Keratinocyte (primary cell): ENCODE measurements around the gene TREH. TPM values are rescaled to one million over a fixed set of nuclear protein-coding genes. Genes with fewer than 3 reads are reported as not detected.
"Not testable (repeated sequence)": the region's sequence is repeated elsewhere in the genome, so short reads cannot be mapped to it uniquely, and the experiment has no call there.

Experiments
- DNase-seq: peaks from one replicate; pipeline ENCODE4 v3.0.0-alpha.2; 2011; ENCODE audit warnings: low read depth, missing footprints, low spot score
- FAIRE-seq: peaks from 2 replicates; lab custom pipeline; 2011; peaks lifted over from hg19 to GRCh38; lab: Jason Lieb, UNC
- H2AFZ ChIP-seq: 2 replicates; pipeline ENCODE4 v1.6.0; 2012; ENCODE audit warnings: low read length, control low read depth, inconsistent platforms; ENCODE audit not compliant: control insufficient read depth
- H3K27ac ChIP-seq: 2 replicates; pipeline ENCODE4 v1.5.1; 2011; ENCODE audit warnings: low read length; ENCODE audit not compliant: control insufficient read depth, insufficient read depth
- H3K27me3 ChIP-seq: 3 replicates; pipeline ENCODE4 v1.6.0; 2011; ENCODE audit warnings: low read length; ENCODE audit not compliant: control insufficient read depth, insufficient read depth; ENCODE audit errors: extremely low read depth
- H3K36me3 ChIP-seq, 2 experiments: 2 replicates in 1 of 2; 3 replicates in 1 of 2; pipeline ENCODE4 v1.5.1; 2011; ENCODE audit warnings: low read length in 2 of 2, mild to moderate bottlenecking in 1 of 2; ENCODE audit not compliant: control insufficient read depth in 2 of 2, insufficient read depth in 2 of 2; ENCODE audit errors: extremely low read depth in 1 of 2
- H3K4me1 ChIP-seq: 3 replicates; pipeline ENCODE4 v1.5.1; 2011; ENCODE audit warnings: low read length; ENCODE audit not compliant: control insufficient read depth, insufficient read depth; ENCODE audit errors: extremely low read depth
- H3K4me2 ChIP-seq: 3 replicates; pipeline ENCODE4 v1.6.0; 2011; ENCODE audit warnings: low read depth, low read length; ENCODE audit not compliant: control insufficient read depth, insufficient read depth; ENCODE audit errors: extremely low read depth
- H3K4me3 ChIP-seq, 3 experiments: fragments of 200-600 bp in 1 of 3; sonication (generic) in 1 of 3; 2 replicates in 2 of 3; 3 replicates in 1 of 3; pipeline ENCODE4 v1.5.1; 2011 to 2016; ENCODE audit warnings: low read length in 3 of 3, mild to moderate bottlenecking in 3 of 3, control low read depth in 2 of 3, inconsistent platforms in 1 of 3, low read depth in 1 of 3, mixed read lengths in 1 of 3, mixed run types in 1 of 3, moderate library complexity in 1 of 3; ENCODE audit not compliant: control insufficient read depth in 2 of 3, insufficient read depth in 2 of 3; ENCODE audit errors: extremely low read depth in 1 of 3
- H3K79me2 ChIP-seq: 2 replicates; pipeline ENCODE4 v1.6.0; 2012; ENCODE audit warnings: low read length; ENCODE audit not compliant: control insufficient read depth, insufficient read depth
- H3K9ac ChIP-seq: 3 replicates; pipeline ENCODE4 v1.6.0; 2011; ENCODE audit warnings: low read length; ENCODE audit not compliant: control insufficient read depth, insufficient read depth; ENCODE audit errors: extremely low read depth
- H3K9me1 ChIP-seq: 3 replicates; pipeline ENCODE4 v1.6.0; 2011; ENCODE audit warnings: low read length; ENCODE audit not compliant: control insufficient read depth, insufficient read depth; ENCODE audit errors: extremely low read depth
- H3K9me3 ChIP-seq: 2 replicates; pipeline ENCODE4 v1.5.1; 2012; ENCODE audit warnings: low read depth, low read length; ENCODE audit not compliant: control insufficient read depth
- H4K20me1 ChIP-seq: 3 replicates; pipeline ENCODE4 v1.6.0; 2011; ENCODE audit warnings: low read length; ENCODE audit not compliant: control insufficient read depth, insufficient read depth; ENCODE audit errors: extremely low read depth
- EZH2 ChIP-seq: IDR thresholded peaks from one replicate; pipeline ENCODE4 v1.6.1; 2012; ENCODE audit warnings: inconsistent platforms, mild to moderate bottlenecking, low read length, moderate library complexity
- dilution Hi-C: fragments of 300-500 bp; cut with MboI; formaldehyde crosslinking; loops from one replicate; pipeline ENCODE4 v1.7.0; 2020; ENCODE audit warnings: low sequenced_read_pairs; ENCODE audit not compliant: extremely low pct_ligation_motif_present
- polyA plus RNA-seq, 5 experiments: library from polyadenylated mRNA; depleted of rRNA in 3 of 5; stranded (reverse) in 3 of 5; stranded (forward) in 1 of 5; unstranded in 1 of 5; fragments of >200 nt; gene quantifications; 1 replicate in 1 of 5; 2 replicates in 3 of 5; 3 replicates in 1 of 5; pipeline versions ENCODE4 v1.2.1 to v1.2.3, GENCODE V29; 2011 to 2012; ENCODE audit warnings: missing spikeins in 2 of 5, low read depth in 1 of 5, low replicate concordance in 1 of 5
- TF ChIP-seq, protein P1 (sequence below), 3 experiments: IDR thresholded peaks in 1 of 3; conservative IDR thresholded peaks in 1 of 3; optimal IDR thresholded peaks in 1 of 3; 2 replicates in 2 of 3; 3 replicates in 1 of 3; pipeline versions ENCODE3 to v1.5.1; 2011; ENCODE audit warnings: low read length in 3 of 3, mild to moderate bottlenecking in 3 of 3, moderate library complexity in 2 of 3, control low read depth in 1 of 3, inconsistent platforms in 1 of 3; ENCODE audit not compliant: insufficient read depth in 2 of 3; ENCODE audit errors: extremely low read depth in 1 of 3

Gene TREH
- polyA plus RNA-seq, 1 donor (not counting 4 experiments of a cell fraction or from before 2014, with no cell fraction given): not detected

DNA sequence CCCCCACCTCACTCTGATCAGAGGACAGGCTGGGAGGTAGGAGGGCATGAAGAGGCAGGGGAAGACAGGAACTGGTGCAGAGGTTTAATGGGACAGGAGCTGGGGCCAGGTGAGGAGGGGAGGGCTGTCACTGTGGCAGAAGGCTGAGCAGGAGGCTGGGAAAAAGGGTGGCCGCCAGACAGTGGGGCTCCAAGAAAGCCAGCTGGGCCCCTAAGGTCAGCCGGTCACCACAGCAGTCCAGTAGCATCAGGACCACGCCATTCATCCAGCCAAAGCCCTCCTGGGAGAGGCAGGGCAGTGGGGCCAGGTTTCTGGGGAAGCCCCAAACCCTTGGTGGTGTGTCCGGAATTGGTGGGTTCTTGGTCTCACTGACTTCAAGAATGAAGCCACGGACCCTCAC, 8.5 kb upstream of the TREH start:
- Histone ChIP-seq H3K9me3 (no peaks in the 10 kb centered on the region), H3K9me1 (no peaks in the 10 kb centered on the region), H3K79me2 (no peaks in the 10 kb centered on the region), H3K4me3 (no peak overlapping the region), H4K20me1 (no peaks in the 10 kb centered on the region), H3K27me3 (no peaks in the 10 kb centered on the region), H3K36me3 (no peaks in the 10 kb centered on the region), H3K4me1 (peaks cover 30% of the 10 kb centered on the region), H2AFZ (no peak overlapping the region), H3K4me2 (no peak overlapping the region), H3K27ac (no peak overlapping the region), H3K9ac (no peak overlapping the region)
- no peak for DNase-seq
- dilution Hi-C loops: no loop called here
- no peak for FAIRE-seq
- TF ChIP-seq EZH2: no peak
- TF ChIP-seq, protein P1, sequence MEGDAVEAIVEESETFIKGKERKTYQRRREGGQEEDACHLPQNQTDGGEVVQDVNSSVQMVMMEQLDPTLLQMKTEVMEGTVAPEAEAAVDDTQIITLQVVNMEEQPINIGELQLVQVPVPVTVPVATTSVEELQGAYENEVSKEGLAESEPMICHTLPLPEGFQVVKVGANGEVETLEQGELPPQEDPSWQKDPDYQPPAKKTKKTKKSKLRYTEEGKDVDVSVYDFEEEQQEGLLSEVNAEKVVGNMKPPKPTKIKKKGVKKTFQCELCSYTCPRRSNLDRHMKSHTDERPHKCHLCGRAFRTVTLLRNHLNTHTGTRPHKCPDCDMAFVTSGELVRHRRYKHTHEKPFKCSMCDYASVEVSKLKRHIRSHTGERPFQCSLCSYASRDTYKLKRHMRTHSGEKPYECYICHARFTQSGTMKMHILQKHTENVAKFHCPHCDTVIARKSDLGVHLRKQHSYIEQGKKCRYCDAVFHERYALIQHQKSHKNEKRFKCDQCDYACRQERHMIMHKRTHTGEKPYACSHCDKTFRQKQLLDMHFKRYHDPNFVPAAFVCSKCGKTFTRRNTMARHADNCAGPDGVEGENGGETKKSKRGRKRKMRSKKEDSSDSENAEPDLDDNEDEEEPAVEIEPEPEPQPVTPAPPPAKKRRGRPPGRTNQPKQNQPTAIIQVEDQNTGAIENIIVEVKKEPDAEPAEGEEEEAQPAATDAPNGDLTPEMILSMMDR (optimal IDR thresholded peaks at IDR 0.05 in 1 of 3, IDR thresholded peaks at IDR 0.05 in 1 of 3, conservative IDR thresholded peaks at IDR 0.05 in 1 of 3; ENCODE audit: extremely low read depth in 1 of 3, insufficient read depth in 2 of 3, low read length in 3 of 3): no peak

DNA sequence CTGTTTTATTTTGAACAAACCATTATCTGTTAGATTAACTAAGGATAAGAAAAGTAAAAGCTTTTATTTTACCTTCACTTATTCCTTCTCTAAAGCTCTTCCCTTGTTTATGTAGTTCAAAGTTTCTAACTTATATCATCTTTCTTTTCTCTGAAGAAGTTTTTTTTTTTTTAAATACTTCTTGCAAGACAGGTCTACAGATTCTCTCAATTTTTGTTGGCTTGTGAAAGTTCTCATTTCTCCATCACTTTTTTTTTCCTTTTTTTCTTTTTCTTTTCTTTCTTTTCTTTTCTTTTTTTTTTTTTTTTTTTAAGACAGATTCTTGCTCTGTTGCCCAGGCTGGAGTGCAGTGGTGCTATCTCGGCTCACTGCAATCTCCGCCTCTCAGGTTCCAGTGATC, 4.7 kb upstream of the TREH start:
- FAIRE-seq: no peak

DNA sequence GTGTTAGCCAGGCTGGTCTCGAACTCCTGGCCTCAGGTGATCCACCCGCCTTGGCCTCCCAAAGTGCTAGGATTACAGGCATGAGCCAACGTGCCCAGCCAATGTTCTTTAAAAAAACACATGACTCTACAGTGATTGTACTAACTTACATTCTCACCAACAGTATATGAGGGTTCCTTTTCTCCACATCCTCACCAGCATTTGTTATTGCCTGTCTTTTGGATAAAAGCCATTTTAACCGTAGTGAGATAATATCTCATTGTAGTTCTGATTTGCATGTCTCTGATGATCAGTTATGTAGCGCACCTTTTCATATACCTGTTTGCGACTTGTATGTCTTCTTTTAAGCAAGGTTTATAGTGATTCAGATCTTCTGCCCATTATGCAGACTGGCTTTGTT, 3.5 kb upstream of the TREH start:
- H2AFZ ChIP-seq, FAIRE-seq, H3K4me3 ChIP-seq, H3K4me2 ChIP-seq, H3K9me1 ChIP-seq, H3K36me3 ChIP-seq, DNase-seq, H4K20me1 ChIP-seq, H3K9ac ChIP-seq, dilution Hi-C loops, H3K27ac ChIP-seq, H3K9me3 ChIP-seq, H3K27me3 ChIP-seq, H3K79me2 ChIP-seq, H3K4me1 ChIP-seq: not testable (repeated sequence)

More for the DNA sequence above, 4.7 kb upstream of the TREH start:
- Histone ChIP-seq H3K9me3 (no peaks in the 10 kb centered on the region), H3K4me1 (peaks cover 8% of the 10 kb centered on the region), H3K27me3 (no peaks in the 10 kb centered on the region), H2AFZ (no peak overlapping the region), H3K27ac (no peak overlapping the region), H4K20me1 (no peaks in the 10 kb centered on the region), H3K4me3 (no peak overlapping the region), H3K9me1 (no peaks in the 10 kb centered on the region), H3K36me3 (no peaks in the 10 kb centered on the region), H3K79me2 (no peaks in the 10 kb centered on the region), H3K9ac (no peak overlapping the region), H3K4me2 (no peak overlapping the region)
- TF ChIP-seq, protein P1 (optimal IDR thresholded peaks at IDR 0.05 in 1 of 3, IDR thresholded peaks at IDR 0.05 in 1 of 3, conservative IDR thresholded peaks at IDR 0.05 in 1 of 3; ENCODE audit: extremely low read depth in 1 of 3, insufficient read depth in 2 of 3, low read length in 3 of 3): no peak
- TF ChIP-seq EZH2: no peak
- dilution Hi-C loops: no loop called here
- DNase-seq: no peak
